Gastrocnemius medialis (tissue), 4 donors: ENCODE data around the gene GOLGA1.

Experiments
- POLR2A ChIP-seq, 2 donors: fragments of 450-650 bp; IDR thresholded peaks; one replicate each; pipeline ENCODE4 v1.6.1; 2017; ENCODE audit warnings: antibody characterized with exemption in 2 of 2, mild to moderate bottlenecking in 2 of 2, moderate library complexity in 2 of 2
- TF ChIP-seq, protein P1 (sequence below), 5 experiments: fragments of 450-650 bp in 3 of 5; fragments of 200-600 bp in 2 of 5; sonication (generic) in 2 of 5; IDR thresholded peaks in 4 of 5; conservative IDR thresholded peaks in 1 of 5; 1 replicate in 4 of 5; 2 replicates in 1 of 5; pipeline ENCODE4 v1.5.1; 2016 to 2019; ENCODE audit warnings: antibody characterized with exemption in 5 of 5, mild to moderate bottlenecking in 3 of 5, moderate library complexity in 3 of 5

DNA sequence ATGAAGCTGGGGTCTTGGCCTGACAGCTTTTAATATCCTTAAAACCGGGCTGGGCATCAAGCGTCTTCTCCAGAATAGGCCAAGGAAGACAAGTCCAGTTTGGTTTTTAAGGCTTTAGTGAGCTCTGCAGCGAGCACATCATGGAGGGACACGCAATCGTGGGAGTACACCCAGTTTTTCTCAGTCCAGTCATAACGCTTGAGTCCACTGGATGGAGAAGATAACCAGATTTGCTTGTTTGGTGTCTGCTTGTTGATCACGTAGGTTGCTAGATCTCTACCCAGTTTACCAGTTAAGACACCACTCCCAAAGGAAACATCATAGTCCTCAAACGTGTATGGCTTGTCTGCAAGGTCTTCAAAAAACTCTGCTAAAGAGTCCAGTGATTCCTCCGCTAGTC lies 27.4 kb upstream of the GOLGA1 start:
- TF ChIP-seq, protein P1, sequence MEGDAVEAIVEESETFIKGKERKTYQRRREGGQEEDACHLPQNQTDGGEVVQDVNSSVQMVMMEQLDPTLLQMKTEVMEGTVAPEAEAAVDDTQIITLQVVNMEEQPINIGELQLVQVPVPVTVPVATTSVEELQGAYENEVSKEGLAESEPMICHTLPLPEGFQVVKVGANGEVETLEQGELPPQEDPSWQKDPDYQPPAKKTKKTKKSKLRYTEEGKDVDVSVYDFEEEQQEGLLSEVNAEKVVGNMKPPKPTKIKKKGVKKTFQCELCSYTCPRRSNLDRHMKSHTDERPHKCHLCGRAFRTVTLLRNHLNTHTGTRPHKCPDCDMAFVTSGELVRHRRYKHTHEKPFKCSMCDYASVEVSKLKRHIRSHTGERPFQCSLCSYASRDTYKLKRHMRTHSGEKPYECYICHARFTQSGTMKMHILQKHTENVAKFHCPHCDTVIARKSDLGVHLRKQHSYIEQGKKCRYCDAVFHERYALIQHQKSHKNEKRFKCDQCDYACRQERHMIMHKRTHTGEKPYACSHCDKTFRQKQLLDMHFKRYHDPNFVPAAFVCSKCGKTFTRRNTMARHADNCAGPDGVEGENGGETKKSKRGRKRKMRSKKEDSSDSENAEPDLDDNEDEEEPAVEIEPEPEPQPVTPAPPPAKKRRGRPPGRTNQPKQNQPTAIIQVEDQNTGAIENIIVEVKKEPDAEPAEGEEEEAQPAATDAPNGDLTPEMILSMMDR (IDR thresholded peaks at IDR 0.05 in 4 of 5, conservative IDR thresholded peaks at IDR 0.05 in 1 of 5), result no peak
- TF ChIP-seq POLR2A (IDR thresholded peaks at IDR 0.05), result no peak
